Hematopoietic multipotent progenitor cell (in vitro differentiated cells): ENCODE data around the gene RASA3. TPM values are rescaled to one million over a fixed set of nuclear protein-coding genes. Genes with fewer than 3 reads are reported as not detected.
A peak's percentile ranks its signal among the peaks of the same experiment; 100 is the strongest.

ENCODE experiments used
- DNase-seq, 3 donors: peaks; one replicate each; pipeline ENCODE4 v3.0.0-alpha.2; 2011 to 2015; ENCODE audit warnings: low read depth in 2 of 3, low spot score in 2 of 3
- total RNA-seq: library from RNA; depleted of rRNA; stranded (reverse); fragments of >200 nt; gene quantifications from one replicate; pipeline ENCODE4 v1.2.3, GENCODE V29; 2012

RASA3 gene
- total RNA-seq, 1 donor: 22.9 TPM

GRCh38 chr13:113930671-113931637, 201.5 kb downstream of the RASA3 start:
- peak in 1 of 3 donors; percentile 58 for DNase-seq

DNA sequence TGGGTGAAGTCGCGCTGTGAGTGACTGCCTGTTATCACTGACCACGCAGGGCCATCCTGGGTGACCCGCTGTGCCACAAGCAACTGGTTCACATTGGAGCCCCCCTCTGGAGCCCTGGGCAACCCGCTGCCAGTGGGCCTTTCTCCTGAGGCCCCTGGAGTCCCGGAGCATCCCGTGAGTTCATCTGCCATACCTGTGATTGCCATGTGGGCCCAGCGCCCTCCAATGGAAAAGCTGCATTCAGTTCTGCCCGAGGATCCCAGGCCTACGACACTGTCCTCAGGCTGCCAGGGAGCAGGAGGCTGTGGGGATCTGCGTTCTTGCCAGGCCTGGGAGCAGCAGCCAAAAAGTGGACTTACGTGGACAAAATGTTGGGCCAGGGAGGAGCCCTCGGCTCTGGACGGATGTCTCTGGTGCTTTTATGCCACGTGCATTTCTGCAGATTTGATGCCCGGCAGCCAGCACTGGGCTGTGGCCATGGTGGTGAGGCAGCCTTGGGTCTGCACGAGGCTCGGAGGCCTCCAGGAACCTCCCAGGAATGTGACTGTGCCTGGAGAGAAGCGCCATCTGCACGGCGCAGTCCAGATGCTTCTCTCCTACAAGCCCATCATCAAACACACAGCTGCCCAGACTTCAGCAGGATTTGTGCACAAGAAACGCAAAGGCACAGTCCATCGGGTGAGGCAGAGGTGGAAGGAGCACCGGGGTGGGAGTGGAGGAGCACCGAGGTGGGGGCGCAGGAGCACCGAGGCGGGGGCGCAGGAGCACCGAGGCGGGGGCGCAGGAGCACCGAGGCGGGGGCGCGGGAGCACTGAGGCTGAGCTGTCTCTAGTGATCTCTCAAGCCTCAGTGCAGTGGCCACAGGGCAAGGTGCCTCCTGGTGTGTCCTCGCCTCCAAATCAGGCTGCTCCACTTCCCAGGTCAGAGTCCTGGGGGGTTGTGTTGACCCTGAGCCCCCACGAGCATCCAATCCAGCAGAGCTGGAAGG, 202.5 kb downstream of the RASA3 start:
- DNase-seq: no peak

DNA sequence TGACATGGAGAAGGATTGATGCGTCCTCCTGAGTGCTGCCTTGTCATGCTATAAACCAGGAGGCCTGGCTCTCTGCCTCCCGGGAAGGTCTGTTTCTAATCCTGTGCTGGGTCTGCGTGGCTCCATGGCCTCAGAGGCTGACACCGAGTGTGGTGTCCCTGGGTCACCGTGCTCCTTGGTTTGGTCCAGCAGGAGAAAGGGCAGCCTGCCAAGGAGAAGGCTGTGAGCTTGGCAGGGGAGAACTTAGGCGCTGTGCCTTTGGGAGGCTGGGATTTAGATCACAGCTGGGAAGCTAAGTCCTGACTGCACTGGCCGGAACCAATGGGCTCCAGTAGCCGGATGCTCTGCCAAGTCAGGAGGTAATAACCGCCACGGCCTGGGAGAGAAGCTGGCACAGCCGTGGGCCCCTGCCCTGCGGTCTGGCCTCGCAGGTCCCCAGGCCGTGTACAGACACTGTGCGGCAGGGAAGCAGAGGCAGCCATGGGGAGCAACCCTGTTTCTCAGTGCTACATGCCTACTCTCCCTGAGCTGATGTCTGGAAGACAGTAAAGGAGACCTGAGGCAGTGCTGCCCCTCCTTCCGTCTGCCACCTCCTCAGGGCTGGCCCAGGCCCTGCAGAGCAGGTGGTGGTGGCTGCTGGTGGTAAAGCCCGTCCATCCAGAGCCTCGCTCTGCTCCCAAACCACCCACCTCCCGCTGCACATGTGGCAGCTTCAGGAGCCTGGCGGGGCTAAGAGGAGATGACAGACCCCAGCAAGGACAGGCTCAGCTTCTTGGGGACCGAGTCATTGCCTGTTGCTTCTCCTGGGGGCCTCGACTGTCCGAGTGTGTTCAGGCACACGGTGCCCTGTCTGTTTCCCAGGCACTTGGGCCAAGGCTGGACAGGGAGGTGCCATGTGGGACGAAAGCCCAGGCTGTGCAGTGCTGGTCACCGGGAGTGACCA, 203.5 kb downstream of the RASA3 start:
- DNase-seq: no peak

Other genes starting within 250 kb of the RASA3 start
- gene C13orf46, start 158.5 kb downstream of the RASA3 start, total RNA-seq: under 0.01 TPM
- not detected for gene CFAP97D2, start 46.6 kb upstream of the RASA3 start, total RNA-seq
- gene CDC16, start 102.3 kb upstream of the RASA3 start, total RNA-seq: 32.3 TPM
- gene UPF3A, start 149.0 kb upstream of the RASA3 start, total RNA-seq: 20.2 TPM
- 6.5 TPM for gene CHAMP1, start 181.9 kb upstream of the RASA3 start, total RNA-seq